H1 (cell line): ENCODE measurements around the gene GTF2A1. TPM values are rescaled to one million over a fixed set of nuclear protein-coding genes. Genes with fewer than 3 reads are reported as not detected.

Experiments
- CTCF ChIA-PET: fragments of 300-600 bp; sonication (Branson Sonifier 250); formaldehyde crosslinking; loops from one replicate; lab custom pipeline; 2021; ENCODE audit not compliant: partially characterized antibody; lab: Charles Lee
- POLR2A ChIA-PET: fragments of 300-600 bp; sonication (Branson Sonifier 250); formaldehyde crosslinking; loops from one replicate; lab custom pipeline; 2021; ENCODE audit warnings: inconsistent platforms; ENCODE audit not compliant: partially characterized antibody; lab: Charles Lee
- DNase-seq, 2 experiments: peaks; one replicate each; pipeline versions ENCODE4 v3.0.0 to v3.0.0-alpha.2; 2010 to 2022; ENCODE audit warnings: low spot score in 2 of 2, low read depth in 1 of 2, mixed read lengths in 1 of 2
- FAIRE-seq: peaks from 2 replicates; lab custom pipeline; 2011; peaks lifted over from hg19 to GRCh38; lab: Jason Lieb, UNC
- H2AFZ ChIP-seq: 2 replicates; pipeline ENCODE4 v1.8.1; 2012; ENCODE audit warnings: low read length, inconsistent platforms
- H2AK5ac ChIP-seq: 2 replicates; pipeline ENCODE4 v1.6.1; 2013; ENCODE audit warnings: low read depth, low read length
- H2BK120ac ChIP-seq: replicated peaks from 2 replicates; pipeline ENCODE3; 2013; ENCODE audit warnings: low read depth, low read length, inconsistent platforms
- H2BK12ac ChIP-seq: 2 replicates; pipeline ENCODE4 v1.6.1; 2013; ENCODE audit warnings: low read depth, low read length
- H2BK15ac ChIP-seq: 2 replicates; pipeline ENCODE4 v1.6.1; 2013; ENCODE audit warnings: low read length
- H2BK20ac ChIP-seq: 2 replicates; pipeline ENCODE4 v1.6.1; 2013; ENCODE audit warnings: low read length
- H2BK5ac ChIP-seq: 2 replicates; pipeline ENCODE4 v1.6.1; 2013; ENCODE audit warnings: low read depth, low read length
- H3K14ac ChIP-seq: 2 replicates; pipeline ENCODE4 v1.6.1; 2013; ENCODE audit warnings: inconsistent platforms; ENCODE audit not compliant: insufficient read length
- H3K18ac ChIP-seq: 2 replicates; pipeline ENCODE4 v1.6.1; 2013; ENCODE audit warnings: low read length; ENCODE audit errors: extremely low read depth
- H3K23ac ChIP-seq: 2 replicates; pipeline ENCODE4 v1.6.1; 2013; ENCODE audit warnings: inconsistent platforms; ENCODE audit not compliant: insufficient read length
- H3K23me2 ChIP-seq: 2 replicates; pipeline ENCODE4 v1.6.1; 2013; ENCODE audit warnings: low read depth, low read length
- H3K27ac ChIP-seq: 2 replicates; pipeline ENCODE4 v1.6.1; 2011; ENCODE audit warnings: low read depth, low read length, inconsistent platforms
- H3K27me3 ChIP-seq, 4 experiments: replicated peaks in 1 of 4; 1 replicate in 1 of 4; 2 replicates in 3 of 4; pipeline versions ENCODE4 v1.6.1 to v1.8.1; 2011 to 2013; ENCODE audit warnings: low read length in 3 of 4, mild to moderate bottlenecking in 3 of 4, inconsistent platforms in 2 of 4, mixed read lengths in 2 of 4, moderate library complexity in 1 of 4; ENCODE audit not compliant: control insufficient read depth in 3 of 4, insufficient read depth in 3 of 4; ENCODE audit errors: extremely low read depth in 1 of 4
- H3K36me3 ChIP-seq, 4 experiments: 2 replicates each; pipeline versions ENCODE4 v1.6.1 to v1.8.1; 2011 to 2013; ENCODE audit warnings: mild to moderate bottlenecking in 4 of 4, low read length in 3 of 4, moderate library complexity in 2 of 4, control low read depth in 1 of 4, inconsistent platforms in 1 of 4; ENCODE audit not compliant: insufficient read depth in 4 of 4, control insufficient read depth in 2 of 4
- H3K4ac ChIP-seq: replicated peaks from 2 replicates; pipeline ENCODE3; 2013; ENCODE audit warnings: low read length, low read depth, mixed read lengths, inconsistent platforms; ENCODE audit not compliant: insufficient read length
- H3K4me1 ChIP-seq, 4 experiments: replicated peaks in 1 of 4; 1 replicate in 1 of 4; 2 replicates in 3 of 4; pipeline versions ENCODE4 v1.6.1 to v1.8.1; 2011 to 2013; ENCODE audit warnings: low read length in 3 of 4, inconsistent platforms in 2 of 4, mixed read lengths in 1 of 4; ENCODE audit not compliant: insufficient read depth in 4 of 4, control insufficient read depth in 3 of 4
- H3K4me2 ChIP-seq, 2 experiments: 2 replicates each; pipeline versions ENCODE4 v1.6.1 to v1.8.1; 2011 to 2013; ENCODE audit warnings: low read depth in 2 of 2, low read length in 2 of 2, control low read depth in 1 of 2, inconsistent platforms in 1 of 2, mild to moderate bottlenecking in 1 of 2; ENCODE audit not compliant: insufficient read depth in 1 of 2
- H3K4me3 ChIP-seq, 4 experiments: fragments of 200-600, 300-600 bp in 1 of 4; sonication (generic), shearing (Covaris generic), sonication (Bioruptor Twin) in 1 of 4; 2 replicates each; pipeline versions ENCODE4 v1.5.1 to v1.8.1; 2011 to 2016; ENCODE audit warnings: low read length in 4 of 4, low read depth in 3 of 4, control low read depth in 2 of 4, inconsistent platforms in 2 of 4, mild to moderate bottlenecking in 2 of 4, mixed read lengths in 1 of 4, moderate library complexity in 1 of 4; ENCODE audit not compliant: insufficient read depth in 2 of 4; ENCODE audit errors: extremely low read depth in 1 of 4
- H3K56ac ChIP-seq: replicated peaks from 2 replicates; pipeline ENCODE3; 2013; ENCODE audit warnings: low read depth, mild to moderate bottlenecking, mixed read lengths, low read length, inconsistent platforms; ENCODE audit not compliant: insufficient read length
- H3K79me1 ChIP-seq: 2 replicates; pipeline ENCODE4 v1.6.1; 2013; ENCODE audit warnings: low read depth, low read length, control low read depth
- H3K79me2 ChIP-seq, 2 experiments: 2 replicates each; pipeline versions ENCODE4 v1.6.1 to v1.8.1; 2012 to 2013; ENCODE audit warnings: low read length in 2 of 2, mild to moderate bottlenecking in 2 of 2, inconsistent platforms in 1 of 2; ENCODE audit not compliant: insufficient read depth in 2 of 2, control insufficient read depth in 1 of 2
- H3K9ac ChIP-seq, 4 experiments: replicated peaks in 1 of 4; 1 replicate in 1 of 4; 2 replicates in 3 of 4; pipeline versions ENCODE4 v1.6.1 to v1.8.1; 2011 to 2013; ENCODE audit warnings: low read depth in 3 of 4, low read length in 3 of 4, control low read depth in 2 of 4, mild to moderate bottlenecking in 2 of 4, moderate library complexity in 2 of 4, inconsistent platforms in 1 of 4; ENCODE audit errors: extremely low read depth in 1 of 4
- H3K9me3 ChIP-seq, 2 experiments: 2 replicates each; pipeline versions ENCODE4 v1.6.1 to v1.8.1; 2012 to 2013; ENCODE audit warnings: mild to moderate bottlenecking in 2 of 2, moderate library complexity in 2 of 2, control low read depth in 1 of 2, inconsistent platforms in 1 of 2, low read depth in 1 of 2, low read length in 1 of 2, mixed read lengths in 1 of 2; ENCODE audit not compliant: insufficient read depth in 2 of 2
- H4K20me1 ChIP-seq, 2 experiments: replicated peaks in 1 of 2; 2 replicates each; pipeline versions ENCODE3 to v1.8.1; 2011 to 2013; ENCODE audit warnings: inconsistent platforms in 2 of 2, low read length in 2 of 2, mild to moderate bottlenecking in 1 of 2; ENCODE audit not compliant: insufficient read depth in 2 of 2, control insufficient read depth in 1 of 2
- H4K5ac ChIP-seq: 2 replicates; pipeline ENCODE4 v1.6.1; 2013; ENCODE audit warnings: low read length, low read depth, mixed read lengths, inconsistent platforms; ENCODE audit not compliant: insufficient read length
- H4K8ac ChIP-seq: 2 replicates; pipeline ENCODE4 v1.8.0; 2013; ENCODE audit warnings: mild to moderate bottlenecking, moderate library complexity, low read length, inconsistent platforms; ENCODE audit not compliant: insufficient read depth; ENCODE audit errors: extremely low read depth
- H4K91ac ChIP-seq: replicated peaks from 2 replicates; pipeline ENCODE3; 2013; ENCODE audit warnings: low read length, mixed read lengths, inconsistent platforms; ENCODE audit not compliant: insufficient read length
- CBX8 ChIP-seq: fragments of 300-800, 300-1000 bp; sonication (generic); IDR thresholded peaks from 2 replicates; pipeline ENCODE4 v1.7.1; 2016; ENCODE audit warnings: low read depth, low read length, borderline replicate concordance
- CEBPB ChIP-seq: IDR thresholded peaks from 2 replicates; pipeline ENCODE4 v1.6.1; 2012; ENCODE audit warnings: low read depth, low read length
- E2F6 ChIP-seq: IDR thresholded peaks from 2 replicates; pipeline ENCODE4 v1.6.1; 2012; ENCODE audit warnings: inconsistent platforms
- GABPA ChIP-seq: IDR thresholded peaks from 2 replicates; pipeline ENCODE4 v1.6.1; 2011; ENCODE audit warnings: mild to moderate bottlenecking, low read length, moderate library complexity, borderline replicate concordance; ENCODE audit not compliant: insufficient read depth
- JUND ChIP-seq: IDR thresholded peaks from 2 replicates; pipeline ENCODE4 v1.6.1; 2011; ENCODE audit warnings: mild to moderate bottlenecking, improper control_type of control experiment, low read length
- KDM1A ChIP-seq: fragments of 200-600, 300-600 bp; sonication (generic); IDR thresholded peaks from 2 replicates; pipeline ENCODE4 v1.7.1; 2016; ENCODE audit warnings: mild to moderate bottlenecking, low read length, borderline replicate concordance
- SIX5 ChIP-seq: IDR thresholded peaks from 2 replicates; pipeline ENCODE4 v1.6.1; 2011; ENCODE audit warnings: mild to moderate bottlenecking, low read depth, low read length
- SRF ChIP-seq: IDR thresholded peaks from 2 replicates; pipeline ENCODE4 v1.6.1; 2011; ENCODE audit warnings: mild to moderate bottlenecking, low read depth, low read length, moderate library complexity
- TCF12 ChIP-seq: IDR thresholded peaks from 2 replicates; pipeline ENCODE4 v1.6.1; 2011; ENCODE audit warnings: low read depth, mild to moderate bottlenecking, low read length
- USF2 ChIP-seq: IDR thresholded peaks from 2 replicates; pipeline ENCODE4 v1.6.1; 2011; ENCODE audit warnings: low read length, improper control_type of control experiment
- ZNF274 ChIP-seq: IDR thresholded peaks from 2 replicates; pipeline ENCODE4 v1.7.0; 2012; ENCODE audit warnings: low read length, borderline replicate concordance; ENCODE audit errors: extremely low read depth
- WGBS, 2 experiments: shearing (Covaris generic) in 1 of 2; methylation state at CpG; one replicate each; pipeline versions ENCODE4 v1.1.6 to v1.1.7; 2013 to 2015; ENCODE audit warnings: low lambda C conversion rate in 2 of 2, mixed read lengths in 2 of 2, inconsistent platforms in 1 of 2, low coverage in 1 of 2, missing lambda C conversion rate in 1 of 2; ENCODE audit not compliant: insufficient replicate concordance in 2 of 2, insufficient coverage in 1 of 2, insufficient read length in 1 of 2; ENCODE audit errors: extremely low coverage in 1 of 2, missing lambda C conversion rate in 1 of 2; 5-methylcytosine and 5-hydroxymethylcytosine counted together
- polyA plus RNA-seq, 7 experiments: library from polyadenylated mRNA; depleted of rRNA in 3 of 7; stranded (reverse) in 5 of 7; unstranded in 2 of 7; fragments of >200 nt in 5 of 7; fragments of 200-250 nt in 2 of 7; gene quantifications; 1 replicate in 5 of 7; 2 replicates in 1 of 7; 4 replicates in 1 of 7; pipeline versions ENCODE4 v1.2.1 to v1.2.3, GENCODE V29; 2011 to 2013; ENCODE audit warnings: missing spikeins in 2 of 7, mixed read lengths in 2 of 7
- total RNA-seq: library from RNA; stranded (reverse); fragmentation: NEBNext Ultra II Directional; extraction: Animal tissue kit (Norgen Biotek cat#: 25700); gene quantifications from 2 replicates; pipeline ENCODE4 v1.2.1, GENCODE V29; 2021

Gene GTF2A1
- total and polyA plus RNA-seq, 2 of the 8 experiments (the other 6 are each of a cell fraction or from before 2014, with no cell fraction given), result 24.1 to 57.8 TPM

- no peak overlapping the region for H4K5ac ChIP-seq
- TF ChIP-seq CEBPB, result no peak
- TF ChIP-seq CBX8, result no peak
- TF ChIP-seq ZNF274, result no peak
- TF ChIP-seq USF2, result no peak
- no peak for TF ChIP-seq SRF
- no peak for TF ChIP-seq JUND
- TF ChIP-seq E2F6, result no peak
- TF ChIP-seq GABPA, result no peak
- no peak for TF ChIP-seq TCF12
- TF ChIP-seq KDM1A, result no peak
- TF ChIP-seq SIX5, result no peak
These were observed 10.8 kb upstream of the GTF2A1 start for GRCh38 chr14:81231540-81231939.

More at GRCh38 chr14:81231540-81231939, 10.8 kb upstream of the GTF2A1 start:
- Histone ChIP-seq H2AFZ (no peak overlapping the region), H2BK12ac (no peak overlapping the region), H2BK20ac (no peak overlapping the region), H3K4me2 (no peak overlapping the region), H3K23ac (no peak overlapping the region), H3K79me1 (no peaks in the 10 kb centered on the region), H2BK15ac (no peak overlapping the region), H3K18ac (no peak overlapping the region), H4K8ac (no peak overlapping the region), H3K9me3 (peaks cover 3 to 9% of the 10 kb centered on the region in 2 experiments; a peak in 2 of 4 replicates), H3K9ac (no peak overlapping the region), H3K4ac (no peak overlapping the region), H3K4me1 (peaks cover 0 to 3% (median 0%) of the 10 kb centered on the region in 4 experiments; a peak in 3 of 7 replicates), H3K23me2 (no peaks in the 10 kb centered on the region), H3K36me3 (no peaks in the 10 kb centered on the region; a peak in 1 of 8 replicates), H3K56ac (no peak overlapping the region), H4K20me1 (no peaks in the 10 kb centered on the region), H3K4me3 (no peak overlapping the region), H2AK5ac (no peak overlapping the region), H3K27me3 (no peaks in the 10 kb centered on the region), H2BK5ac (no peak overlapping the region), H2BK120ac (no peak overlapping the region), H3K79me2 (no peaks in the 10 kb centered on the region), H3K27ac (no peak overlapping the region), H4K91ac (no peak overlapping the region), H3K14ac (no peak overlapping the region)
- WGBS, 2 experiments, result 83% methylated on average over 1 of the region's 1 CpG; no CpG with 5 or more reads in 1 of the 2 experiments
- POLR2A ChIA-PET, result interaction anchor here (1.0 to 5.7 kb wide), 2 partner anchors 9 to 13 kb away, joined by 4 to 38 read pairs; partner anchors contain the start of gene GTF2A1
- CTCF ChIA-PET, result interaction anchor here (0.9 to 1.9 kb wide), 4 partner anchors 18 to 68 kb away, joined by 3 to 4 read pairs (median 3); no protein-coding TSS in a partner anchor
- FAIRE-seq (no peak), DNase-seq (no peak)
